Cardiac fibroblast (primary cell): Measurements from ENCODE around the gene RAB10.

Experiments used
- DNase-seq, 2 donors: peaks; one replicate each; pipeline versions ENCODE4 v3.0.0 to v3.0.0-alpha.2; 2010; ENCODE audit warnings: low read depth in 2 of 2
- H3K4me3 ChIP-seq, 2 donors: replicated peaks in 1 of 2; 1 replicate in 1 of 2; 2 replicates in 1 of 2; pipeline ENCODE4 v1.5.1; 2011; ENCODE audit warnings: low read depth in 2 of 2, low read length in 2 of 2, mild to moderate bottlenecking in 2 of 2, moderate library complexity in 1 of 2
- TF ChIP-seq, protein P1 (sequence below): IDR thresholded peaks from one replicate; pipeline ENCODE4 v1.5.1; 2011; ENCODE audit warnings: low read depth, mild to moderate bottlenecking, low read length, inconsistent platforms

The RAB10 gene

DNA sequence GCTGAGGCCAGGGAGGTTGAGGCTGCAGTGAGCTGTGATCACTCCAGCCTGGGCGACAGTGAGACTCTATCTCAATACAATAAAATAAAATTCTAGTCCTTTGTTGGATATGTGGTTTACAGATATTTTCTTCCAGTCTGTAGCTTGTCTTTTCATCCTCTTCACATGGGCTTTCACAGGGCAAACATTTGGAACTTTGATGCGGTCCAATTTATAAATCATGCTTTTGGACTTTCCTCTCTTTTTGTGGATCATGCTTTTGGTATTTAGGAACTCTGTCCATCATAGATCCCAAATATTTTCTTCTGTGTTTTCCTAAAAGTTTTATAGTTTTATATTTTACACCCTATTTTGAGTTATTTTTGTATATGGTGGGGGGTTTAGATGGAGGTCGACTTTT lies 14.9 kb downstream of the RAB10 start:
- no peak for DNase-seq
- TF ChIP-seq, protein P1, sequence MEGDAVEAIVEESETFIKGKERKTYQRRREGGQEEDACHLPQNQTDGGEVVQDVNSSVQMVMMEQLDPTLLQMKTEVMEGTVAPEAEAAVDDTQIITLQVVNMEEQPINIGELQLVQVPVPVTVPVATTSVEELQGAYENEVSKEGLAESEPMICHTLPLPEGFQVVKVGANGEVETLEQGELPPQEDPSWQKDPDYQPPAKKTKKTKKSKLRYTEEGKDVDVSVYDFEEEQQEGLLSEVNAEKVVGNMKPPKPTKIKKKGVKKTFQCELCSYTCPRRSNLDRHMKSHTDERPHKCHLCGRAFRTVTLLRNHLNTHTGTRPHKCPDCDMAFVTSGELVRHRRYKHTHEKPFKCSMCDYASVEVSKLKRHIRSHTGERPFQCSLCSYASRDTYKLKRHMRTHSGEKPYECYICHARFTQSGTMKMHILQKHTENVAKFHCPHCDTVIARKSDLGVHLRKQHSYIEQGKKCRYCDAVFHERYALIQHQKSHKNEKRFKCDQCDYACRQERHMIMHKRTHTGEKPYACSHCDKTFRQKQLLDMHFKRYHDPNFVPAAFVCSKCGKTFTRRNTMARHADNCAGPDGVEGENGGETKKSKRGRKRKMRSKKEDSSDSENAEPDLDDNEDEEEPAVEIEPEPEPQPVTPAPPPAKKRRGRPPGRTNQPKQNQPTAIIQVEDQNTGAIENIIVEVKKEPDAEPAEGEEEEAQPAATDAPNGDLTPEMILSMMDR: no peak
- H3K4me3 ChIP-seq: no peak overlapping the region

DNA sequence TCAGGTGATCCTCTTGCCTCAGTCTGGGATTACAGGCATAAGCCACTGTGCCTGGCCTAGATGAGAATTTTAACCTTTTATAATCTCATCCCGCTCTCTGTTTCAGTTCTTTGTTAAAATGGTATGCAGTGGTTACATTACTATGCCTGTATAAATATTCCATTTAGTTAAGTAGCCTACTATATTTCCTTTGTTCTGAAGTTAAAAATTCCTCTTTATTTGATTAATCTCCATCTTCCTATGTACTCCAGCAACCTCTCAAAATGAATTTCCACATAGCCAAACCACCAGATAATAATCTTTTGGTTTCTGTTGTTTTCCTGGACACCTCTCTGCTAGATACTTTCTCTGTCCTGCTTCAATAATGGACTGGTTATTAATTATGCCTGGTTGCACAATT lies 15.8 kb downstream of the RAB10 start:
- TF ChIP-seq, protein P1: no peak
- H3K4me3 ChIP-seq: no peak overlapping the region
- no peak for DNase-seq

DNA sequence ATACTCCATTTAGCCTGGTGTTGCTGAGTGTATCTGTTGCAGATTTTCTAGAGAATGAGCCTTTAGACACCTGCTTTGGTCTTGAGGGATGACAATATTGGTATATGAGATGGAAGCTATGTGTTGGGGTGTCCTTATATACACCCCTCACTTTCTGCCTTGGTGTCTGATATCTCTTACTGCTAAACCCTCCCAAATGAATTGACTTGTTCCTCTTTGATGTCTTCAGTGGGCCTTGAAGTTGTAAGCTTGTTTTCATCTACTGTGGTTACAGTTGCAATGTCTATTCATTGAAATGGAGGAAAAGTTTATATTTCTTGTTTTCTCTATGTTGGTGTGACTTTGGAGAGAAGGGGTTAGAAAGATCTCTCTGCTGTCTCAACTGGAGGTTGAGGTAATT lies 18.9 kb downstream of the RAB10 start:
- DNase-seq: no peak
- H3K4me3 ChIP-seq: no peak overlapping the region
- TF ChIP-seq, protein P1: no peak

DNA sequence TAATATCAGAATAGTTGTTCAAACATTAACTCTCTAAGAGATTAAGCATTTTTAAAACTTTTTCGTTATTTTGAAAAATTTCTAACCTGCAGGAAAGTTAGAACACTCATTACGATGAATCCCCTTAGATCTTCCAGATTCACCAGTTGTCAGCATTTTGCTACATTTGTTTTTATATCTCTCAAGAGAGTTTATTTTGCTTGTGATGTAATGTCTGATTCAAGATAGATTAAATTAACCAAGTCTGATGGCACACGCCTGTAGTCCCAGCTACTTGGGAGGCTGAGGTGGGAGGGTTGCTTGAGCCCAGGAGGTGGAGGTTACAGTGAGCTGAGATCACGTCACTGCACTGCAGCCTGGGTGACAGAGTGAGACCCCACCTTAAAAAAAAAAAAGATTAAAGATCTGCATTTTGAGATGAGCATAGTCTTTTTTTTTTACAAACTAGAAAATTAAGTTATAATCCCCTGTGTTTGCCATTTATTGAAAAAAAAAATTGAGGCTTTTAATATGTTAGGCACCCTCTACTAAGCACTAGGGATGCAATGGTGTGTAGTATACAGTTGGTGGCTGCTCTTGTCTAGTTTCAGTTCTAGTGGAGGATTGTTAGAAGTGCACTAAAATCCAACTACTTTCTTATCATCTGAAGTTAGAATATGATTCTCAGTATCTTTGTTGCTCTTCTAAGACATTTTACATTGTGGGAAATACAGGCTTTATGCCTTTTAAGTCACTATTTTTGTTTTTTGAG lies 20.9 kb downstream of the RAB10 start:
- DNase-seq: peak in 1 of 2 donors; percentile 29
- no peak overlapping the region for H3K4me3 ChIP-seq
- TF ChIP-seq, protein P1: no peak

DNA sequence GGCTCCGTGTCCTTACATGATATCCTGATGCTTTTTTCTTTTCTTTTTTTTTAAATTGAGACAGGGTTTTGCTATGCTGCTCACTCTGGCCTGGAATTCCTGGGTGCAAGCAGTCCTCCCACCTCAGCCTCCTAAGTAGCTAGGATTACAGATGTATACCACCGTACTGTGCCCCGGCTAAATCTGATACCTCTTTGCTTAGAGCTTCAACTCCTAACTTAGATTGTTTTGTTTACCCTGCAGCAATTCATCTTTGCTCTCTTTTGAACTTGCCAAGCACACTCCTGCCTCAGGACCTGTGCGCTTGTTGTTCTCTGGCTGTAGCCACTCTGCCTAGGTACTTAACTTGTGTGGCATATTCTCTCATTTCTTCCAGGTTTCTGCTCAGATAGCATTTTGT lies 24.5 kb downstream of the RAB10 start:
- no peak overlapping the region for H3K4me3 ChIP-seq
- no peak for DNase-seq

DNA sequence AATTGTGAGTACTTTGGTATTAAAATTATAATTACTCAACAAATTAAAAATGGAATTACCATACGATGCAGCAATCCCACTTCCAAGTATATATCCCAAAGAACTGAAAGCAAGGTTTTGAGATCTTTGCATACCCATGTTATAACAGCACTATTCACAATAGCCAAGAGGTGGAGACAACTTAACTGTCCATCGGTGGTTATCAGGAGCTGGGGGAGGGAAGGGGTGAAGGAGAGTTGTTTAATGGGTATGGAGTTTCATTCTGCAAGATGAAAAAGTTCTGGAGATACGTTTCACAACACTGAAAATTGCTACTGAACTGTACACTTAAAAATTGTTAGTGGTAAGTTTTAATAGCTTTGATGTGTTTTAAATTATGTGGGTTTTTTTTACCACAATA lies 25.7 kb downstream of the RAB10 start:
- no peak overlapping the region for H3K4me3 ChIP-seq
- DNase-seq: peak in 1 of 2 donors; percentile 29
- TF ChIP-seq, protein P1: no peak

More for the DNA sequence above, 24.5 kb downstream of the RAB10 start:
- TF ChIP-seq, protein P1: no peak

DNA sequence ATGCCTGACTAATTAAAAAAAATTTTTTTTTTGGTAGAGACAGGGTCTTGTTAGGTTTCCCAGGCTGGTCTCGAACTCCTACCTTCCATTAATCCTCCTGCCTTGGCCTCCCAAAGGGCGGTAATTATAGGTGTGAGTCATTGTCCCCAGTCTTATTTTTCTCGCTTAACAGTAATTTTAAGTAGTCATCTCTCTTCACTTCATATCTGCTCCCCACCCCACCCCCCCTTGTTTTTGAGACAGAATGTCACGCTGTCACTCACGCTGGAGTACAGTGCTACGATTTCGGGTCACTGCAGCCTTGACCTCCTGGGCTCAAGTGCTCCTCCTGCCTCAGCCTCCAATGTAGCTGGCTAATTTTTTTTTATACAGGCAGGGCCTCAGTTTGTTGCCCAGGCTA lies 27.7 kb downstream of the RAB10 start:
- DNase-seq: no peak
- TF ChIP-seq, protein P1: no peak
- H3K4me3 ChIP-seq: no peak overlapping the region
